HCT116 (cell line): ENCODE results near the gene F2RL1. TPM values are rescaled to one million over a fixed set of nuclear protein-coding genes. Genes with fewer than 3 reads are reported as not detected.

Experiments used
- ATAC-seq: fragments of 200-7000 bp; cut with Tn5 transposase; 2 replicates; pipeline ENCODE4 v1.9.1; 2020; ENCODE audit warnings: mild to moderate bottlenecking, moderate library complexity
- BruUV-seq: library from RNA; stranded (reverse); fragments of 400-500 nt; replicated peaks from 2 replicates; lab custom pipeline; 2021; lab: Mats Ljungman, UMichigan
- CTCF ChIA-PET: fragments of 300-600 bp; sonication (Branson Sonifier 250); formaldehyde crosslinking; loops from one replicate; lab custom pipeline; 2021; ENCODE audit warnings: antibody characterized with exemption; lab: Charles Lee
- POLR2A ChIA-PET: fragments of 300-600, 350-600 bp; sonication (Branson Sonifier 250); formaldehyde crosslinking; loops from one replicate; lab custom pipeline; 2021; ENCODE audit warnings: antibody characterized with exemption; lab: Charles Lee
- RAD21 ChIA-PET, 2 experiments: fragments of 300-600 bp; sonication (Branson Sonifier 250); formaldehyde crosslinking; loops; one replicate each; lab custom pipeline; 2023; ENCODE audit warnings: low total read pairs in 2 of 2; ENCODE audit not compliant: uncharacterized antibody in 2 of 2, unreplicated experiment in 2 of 2, low non-redundant PET in 1 of 2; lab: Charles Lee
- DNase-seq: peaks from one replicate; pipeline ENCODE4 v3.0.0-alpha.2; 2010; ENCODE audit warnings: low read depth, low spot score
- H2AFZ ChIP-seq: fragments of 200-600 bp; shearing (Covaris generic), sonication (generic); 2 replicates; pipeline ENCODE4 v1.6.1; 2017; ENCODE audit warnings: low read depth, mixed run types, mixed read lengths, antibody characterized with exemption, low read length; ENCODE audit not compliant: poor library complexity, severe bottlenecking
- H3K27ac ChIP-seq: 2 replicates; pipeline ENCODE4 v1.5.1; 2012; ENCODE audit warnings: low read depth, low read length
- H3K27me3 ChIP-seq: fragments of 200-600 bp; sonication (generic); 2 replicates; pipeline ENCODE4 v1.6.1; 2016; ENCODE audit warnings: mixed run types, low read length, mixed read lengths; ENCODE audit not compliant: insufficient read depth
- H3K36me3 ChIP-seq, 2 experiments: fragments of 200-500 bp in 1 of 2; fragments of 200-600 bp in 1 of 2; sonication (Bioruptor generic) in 1 of 2; sonication (generic) in 1 of 2; 2 replicates each; pipeline versions ENCODE4 v1.5.1 to v1.6.1; 2014 to 2016; ENCODE audit warnings: low read length in 2 of 2, inconsistent platforms in 1 of 2, mixed read lengths in 1 of 2, mixed run types in 1 of 2; ENCODE audit not compliant: insufficient read depth in 2 of 2, control insufficient read depth in 1 of 2
- H3K4me1 ChIP-seq, 2 experiments: fragments of 200-600 bp in 1 of 2; sonication (generic) in 1 of 2; 2 replicates each; pipeline versions ENCODE4 v1.5.1 to v1.6.1; 2012 to 2017; ENCODE audit warnings: low read length in 2 of 2, inconsistent platforms in 1 of 2, mild to moderate bottlenecking in 1 of 2, mixed read lengths in 1 of 2, mixed run types in 1 of 2, moderate library complexity in 1 of 2; ENCODE audit not compliant: insufficient read depth in 2 of 2, control insufficient read depth in 1 of 2
- H3K4me2 ChIP-seq: fragments of 200-600 bp; sonication (generic); 2 replicates; pipeline ENCODE4 v1.6.1; 2017; ENCODE audit warnings: mixed run types, low read length, mixed read lengths
- H3K4me3 ChIP-seq, 2 experiments: fragments of 200-600 bp in 1 of 2; sonication (generic) in 1 of 2; replicated peaks in 1 of 2; 2 replicates each; pipeline ENCODE4 v1.5.1; 2011 to 2016; ENCODE audit warnings: low read length in 2 of 2, control low read depth in 1 of 2, low read depth in 1 of 2, mild to moderate bottlenecking in 1 of 2, mixed read lengths in 1 of 2, mixed run types in 1 of 2
- H3K79me2 ChIP-seq: fragments of 200-600 bp; sonication (generic); 2 replicates; pipeline ENCODE4 v1.6.1; 2017; ENCODE audit warnings: mild to moderate bottlenecking, mixed run types, low read length, moderate library complexity, mixed read lengths; ENCODE audit not compliant: insufficient read depth
- H3K9ac ChIP-seq: fragments of 200-600 bp; sonication (generic); 2 replicates; pipeline ENCODE4 v1.6.1; 2016; ENCODE audit warnings: low read length, mixed read lengths
- H3K9me2 ChIP-seq: fragments of 200-600 bp; sonication (generic), shearing (Covaris generic); 2 replicates; pipeline ENCODE4 v1.6.1; 2017; ENCODE audit warnings: mixed run types, mild to moderate bottlenecking, moderate library complexity; ENCODE audit not compliant: insufficient read depth
- H3K9me3 ChIP-seq, 2 experiments: fragments of 200-500 bp in 1 of 2; fragments of 200-600 bp in 1 of 2; sonication (Bioruptor generic) in 1 of 2; sonication (generic) in 1 of 2; 2 replicates each; pipeline ENCODE4 v1.6.1; 2014 to 2017; ENCODE audit warnings: low read length in 2 of 2, mixed read lengths in 2 of 2, inconsistent platforms in 1 of 2, low read depth in 1 of 2, mild to moderate bottlenecking in 1 of 2, mixed run types in 1 of 2, moderate library complexity in 1 of 2; ENCODE audit not compliant: control insufficient read depth in 1 of 2, insufficient read depth in 1 of 2
- H4K20me1 ChIP-seq: fragments of 200-600 bp; sonication (generic), shearing (Covaris generic); 2 replicates; pipeline ENCODE4 v1.6.1; 2017; ENCODE audit warnings: mixed run types, mild to moderate bottlenecking, moderate library complexity; ENCODE audit not compliant: insufficient read depth
- CBX3 ChIP-seq: IDR thresholded peaks from 2 replicates; pipeline ENCODE4 v1.6.1; 2012; ENCODE audit warnings: low read depth
- CEBPB ChIP-seq: IDR thresholded peaks from 2 replicates; pipeline ENCODE4 v1.6.1; 2012; ENCODE audit warnings: low read depth
- ELF1 ChIP-seq: IDR thresholded peaks from 2 replicates; pipeline ENCODE4 v1.6.1; 2012; ENCODE audit warnings: low read depth, borderline replicate concordance
- EZH2 ChIP-seq: fragments of 200-600 bp; sonication (generic); IDR thresholded peaks from 2 replicates; pipeline ENCODE4 v1.6.1; 2017; ENCODE audit warnings: antibody characterized with exemption, mixed run types
- MAX ChIP-seq: IDR thresholded peaks from 2 replicates; pipeline ENCODE4 v1.6.1; 2012
- POLR2A ChIP-seq: IDR thresholded peaks from 2 replicates; pipeline ENCODE4 v1.7.0; 2011; ENCODE audit warnings: borderline replicate concordance; ENCODE audit not compliant: insufficient read depth, insufficient read length; ENCODE audit errors: extremely low read depth
- SIN3A ChIP-seq: IDR thresholded peaks from 2 replicates; pipeline ENCODE4 v1.6.1; 2012; ENCODE audit warnings: low read depth
- SP1 ChIP-seq: IDR thresholded peaks from 2 replicates; pipeline ENCODE4 v1.6.1; 2012; ENCODE audit warnings: low read depth
- TCF7L2 ChIP-seq: IDR thresholded peaks from 2 replicates; pipeline ENCODE4 v1.7.0; 2011; ENCODE audit warnings: borderline replicate concordance, inconsistent platforms; ENCODE audit not compliant: insufficient read depth, insufficient read length; ENCODE audit errors: extremely low read depth
- ZBTB33 ChIP-seq: IDR thresholded peaks from 2 replicates; pipeline ENCODE4 v1.6.1; 2011; ENCODE audit warnings: mild to moderate bottlenecking, low read length, moderate library complexity; ENCODE audit not compliant: insufficient replicate concordance; ENCODE audit errors: extremely low read depth
- ZFX ChIP-seq: fragments of 450-650 bp; IDR thresholded peaks from 2 replicates; pipeline ENCODE4 v1.6.1; 2017
- ZNF274 ChIP-seq: fragments of 200-500 bp; sonication (Bioruptor generic); IDR thresholded peaks from 2 replicates; pipeline ENCODE4 v1.6.1; 2014; ENCODE audit warnings: mild to moderate bottlenecking, low read depth, low read length, inconsistent platforms
- intact Hi-C: fragments of 100-400 bp; cut with micrococcal nuclease; formaldehyde crosslinking; loops from 2 replicates; pipeline ENCODE4 v1.10.0; 2022
- total RNA-seq: library from RNA; stranded (reverse); gene quantifications from one replicate; pipeline ENCODE4 v1.2.1, GENCODE V29; 2021; ENCODE audit not compliant: unreplicated experiment
- TF ChIP-seq, protein P1 (sequence below), 3 experiments: fragments of 200-600 bp in 1 of 3; sonication (generic) in 1 of 3; IDR thresholded peaks in 2 of 3; conservative IDR thresholded peaks in 1 of 3; 2 replicates each; pipeline ENCODE4 v1.5.1; 2012 to 2017; ENCODE audit warnings: low read depth in 2 of 3, low read length in 2 of 3, antibody characterized with exemption in 1 of 3, borderline replicate concordance in 1 of 3, control low read depth in 1 of 3, mild to moderate bottlenecking in 1 of 3, mixed read lengths in 1 of 3, mixed run types in 1 of 3, moderate library complexity in 1 of 3; ENCODE audit not compliant: insufficient read depth in 1 of 3
- TF ChIP-seq, protein P2 (sequence below): IDR thresholded peaks from 2 replicates; pipeline ENCODE4 v1.6.1; 2012

F2RL1 gene
- total RNA-seq, 1 experiment from 2014 or later, result 119 TPM

DNA sequence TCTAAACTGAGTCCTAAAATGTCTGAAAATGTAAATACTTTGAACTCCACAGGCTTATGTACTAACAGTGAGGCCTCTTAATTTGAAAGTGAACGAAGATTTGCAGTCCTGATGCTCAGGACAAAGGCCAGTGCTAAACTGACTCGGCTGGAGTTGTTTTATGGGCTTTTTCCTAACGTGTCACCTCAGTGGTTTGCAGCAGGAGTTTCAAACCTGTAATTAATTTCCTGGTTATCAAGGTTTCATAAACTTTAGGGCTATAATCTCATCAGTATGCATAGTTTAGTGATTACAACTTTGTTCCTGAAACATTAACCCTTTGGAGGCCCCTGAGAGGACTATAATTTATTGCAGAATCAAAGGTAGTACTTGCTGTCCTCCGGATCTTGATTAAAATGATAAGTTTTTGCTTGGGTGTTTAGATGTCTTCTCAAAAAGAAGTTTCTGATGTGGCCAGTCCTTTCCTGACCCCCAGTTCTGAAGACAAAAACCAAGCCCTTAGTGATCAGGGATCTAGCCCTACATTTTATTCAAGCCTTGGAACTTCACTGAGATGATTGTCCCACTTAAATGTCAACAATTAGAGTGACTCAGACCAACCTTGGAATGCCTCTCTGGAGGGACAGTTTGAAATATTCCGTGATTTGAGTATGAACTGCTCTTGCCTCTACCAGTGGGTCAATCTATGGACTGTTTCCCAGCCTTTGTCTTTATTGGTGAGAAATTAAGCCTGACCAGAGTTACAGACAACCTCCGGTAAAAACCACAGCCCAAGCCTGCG is 19.8 kb downstream of the F2RL1 start (continued):
- TF ChIP-seq, protein P1, sequence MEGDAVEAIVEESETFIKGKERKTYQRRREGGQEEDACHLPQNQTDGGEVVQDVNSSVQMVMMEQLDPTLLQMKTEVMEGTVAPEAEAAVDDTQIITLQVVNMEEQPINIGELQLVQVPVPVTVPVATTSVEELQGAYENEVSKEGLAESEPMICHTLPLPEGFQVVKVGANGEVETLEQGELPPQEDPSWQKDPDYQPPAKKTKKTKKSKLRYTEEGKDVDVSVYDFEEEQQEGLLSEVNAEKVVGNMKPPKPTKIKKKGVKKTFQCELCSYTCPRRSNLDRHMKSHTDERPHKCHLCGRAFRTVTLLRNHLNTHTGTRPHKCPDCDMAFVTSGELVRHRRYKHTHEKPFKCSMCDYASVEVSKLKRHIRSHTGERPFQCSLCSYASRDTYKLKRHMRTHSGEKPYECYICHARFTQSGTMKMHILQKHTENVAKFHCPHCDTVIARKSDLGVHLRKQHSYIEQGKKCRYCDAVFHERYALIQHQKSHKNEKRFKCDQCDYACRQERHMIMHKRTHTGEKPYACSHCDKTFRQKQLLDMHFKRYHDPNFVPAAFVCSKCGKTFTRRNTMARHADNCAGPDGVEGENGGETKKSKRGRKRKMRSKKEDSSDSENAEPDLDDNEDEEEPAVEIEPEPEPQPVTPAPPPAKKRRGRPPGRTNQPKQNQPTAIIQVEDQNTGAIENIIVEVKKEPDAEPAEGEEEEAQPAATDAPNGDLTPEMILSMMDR (IDR thresholded peaks at IDR 0.05 in 2 of 3, conservative IDR thresholded peaks at IDR 0.05 in 1 of 3; ENCODE audit: borderline replicate concordance in 1 of 3, insufficient read depth in 1 of 3, low read depth in 2 of 3, low read length in 2 of 3), result no peak
- no peak for TF ChIP-seq ZNF274

DNA sequence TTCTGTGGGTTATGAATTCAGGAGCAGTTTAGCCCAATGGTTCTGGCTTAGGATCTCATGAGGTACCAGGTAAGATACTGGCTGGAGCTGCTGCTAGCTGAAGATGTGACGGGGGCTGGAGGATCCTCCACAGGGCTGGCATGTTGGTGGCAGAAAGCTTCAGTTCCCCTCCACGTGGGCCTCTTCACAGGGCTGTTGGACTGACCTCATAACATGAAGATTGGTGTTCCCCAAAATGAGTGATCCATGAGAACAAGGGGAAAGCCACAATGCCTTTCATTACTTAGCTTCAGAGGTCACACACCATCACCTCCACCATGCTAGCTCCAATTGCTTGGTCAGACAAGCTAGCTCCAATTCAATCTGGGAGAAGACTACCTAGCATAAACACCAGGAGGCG is 22.5 kb downstream of the F2RL1 start:
- CTCF ChIA-PET, result interaction anchor here (1.0 to 2.0 kb wide), 2 partner anchors 67 to 175 kb away, joined by 4 to 7 read pairs; no protein-coding TSS in a partner anchor
- H3K9me2 ChIP-seq, result no peaks in the 10 kb centered on the region
- DNase-seq, result no peak
- TF ChIP-seq CEBPB (no peak), ELF1 (no peak), SP1 (no peak), MAX (no peak), ZFX (no peak), POLR2A (no peak), TCF7L2 (no peak), EZH2 (no peak), SIN3A (no peak), ZBTB33 (no peak), CBX3 (no peak)
- TF ChIP-seq, protein P2, sequence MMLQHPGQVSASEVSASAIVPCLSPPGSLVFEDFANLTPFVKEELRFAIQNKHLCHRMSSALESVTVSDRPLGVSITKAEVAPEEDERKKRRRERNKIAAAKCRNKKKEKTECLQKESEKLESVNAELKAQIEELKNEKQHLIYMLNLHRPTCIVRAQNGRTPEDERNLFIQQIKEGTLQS, result no peak
- TF ChIP-seq, all 23 proteins: peak for 0
- RAD21 ChIA-PET, result no interaction called here
- H3K9me3 ChIP-seq, result no peaks in the 10 kb centered on the region
- no peak overlapping the region for H3K4me2 ChIP-seq
- no peak for ATAC-seq
- no peak overlapping the region for H3K27ac ChIP-seq
- H3K79me2 ChIP-seq, result peaks cover 6% of the 10 kb centered on the region
- H2AFZ ChIP-seq, result no peak overlapping the region
- POLR2A ChIA-PET, result no interaction called here
- no peak overlapping the region for H3K4me3 ChIP-seq
- H3K9ac ChIP-seq, result no peak overlapping the region
- intact Hi-C loops, result no loop called here
- no peaks in the 10 kb centered on the region for H4K20me1 ChIP-seq
- H3K4me1 ChIP-seq, result peaks cover 49 to 60% of the 10 kb centered on the region in 2 experiments
- no TSS peak for BruUV-seq
- no peaks in the 10 kb centered on the region for H3K27me3 ChIP-seq
- no peaks in the 10 kb centered on the region for H3K36me3 ChIP-seq
